ENCODE measurements around the gene CYBC1. TPM values are rescaled to one million over a fixed set of nuclear protein-coding genes. Genes with fewer than 3 reads are reported as not detected.

CYBC1 gene
- total and polyA plus RNA-seq, 2 of the 8 experiments (the other 6 are each of a cell fraction or from before 2014, with no cell fraction given) = 74.6 to 81.4 TPM

DNA sequence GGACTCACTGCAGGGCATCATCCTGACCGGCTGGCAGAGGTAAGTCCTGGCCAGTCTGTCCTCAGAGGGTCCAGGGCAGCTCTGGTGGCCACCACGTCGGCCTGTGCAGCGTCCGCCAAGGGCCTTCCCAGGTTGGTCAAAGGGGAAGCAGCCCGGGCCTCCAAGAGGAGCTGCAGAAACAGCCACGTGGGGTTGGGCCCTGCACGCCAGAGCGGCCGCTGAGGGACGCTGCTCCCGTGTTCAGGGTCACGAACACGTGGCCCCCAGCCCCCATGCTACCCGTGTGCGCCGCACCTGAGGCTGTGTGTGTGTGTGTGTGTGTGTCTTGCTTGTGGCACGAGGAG, 13.3 kb downstream of the CYBC1 start:
- no peak overlapping the region for H2BK15ac ChIP-seq (ENCODE audit: low read length)
- H3K23ac ChIP-seq (ENCODE audit: insufficient read length) = no peak overlapping the region
- H3K27me3 ChIP-seq (replicated peaks in 1 of 4; ENCODE audit: control insufficient read depth in 3 of 4, extremely low read depth in 1 of 4, insufficient read depth in 3 of 4, low read length in 3 of 4) = no peaks in the 10 kb centered on the region
- H3K18ac ChIP-seq (ENCODE audit: extremely low read depth, low read length) = no peak overlapping the region
- no peak overlapping the region for H3K4me2 ChIP-seq (ENCODE audit: insufficient read depth in 1 of 2, low read depth in 2 of 2, low read length in 2 of 2)
- no peak overlapping the region for H2BK5ac ChIP-seq (ENCODE audit: low read depth, low read length)
- H2BK12ac ChIP-seq (ENCODE audit: low read depth, low read length) = no peak overlapping the region
- no peaks in the 10 kb centered on the region for H3K79me1 ChIP-seq (ENCODE audit: low read depth, low read length)
- H3K23me2 ChIP-seq (ENCODE audit: low read depth, low read length) = no peaks in the 10 kb centered on the region
- H3K79me2 ChIP-seq (ENCODE audit: control insufficient read depth in 1 of 2, insufficient read depth in 2 of 2, low read length in 2 of 2) = no peaks in the 10 kb centered on the region
- POLR2A ChIA-PET (ENCODE audit: partially characterized antibody) = interaction anchor here (0.7 kb wide), 1 partner anchor 9 kb away, joined by 4 read pairs; no protein-coding TSS in a partner anchor
- H3K56ac ChIP-seq (replicated peaks; ENCODE audit: insufficient read length, low read depth, low read length) = no peak overlapping the region
- H3K36me3 ChIP-seq (ENCODE audit: control insufficient read depth in 2 of 4, insufficient read depth in 4 of 4, low read length in 3 of 4) = peaks cover 0 to 9% (median 2%) of the 10 kb centered on the region in 4 experiments; a peak in 3 of 8 replicates
- no peak overlapping the region for H2BK20ac ChIP-seq (ENCODE audit: low read length)
- H3K9me3 ChIP-seq (ENCODE audit: insufficient read depth in 2 of 2, low read depth in 1 of 2, low read length in 1 of 2) = no peaks in the 10 kb centered on the region
- H2AFZ ChIP-seq (ENCODE audit: low read length) = no peak overlapping the region
- no peak overlapping the region for H4K8ac ChIP-seq (ENCODE audit: extremely low read depth, insufficient read depth, low read length)
- TF ChIP-seq EGR1 (IDR thresholded peaks at IDR 0.05; ENCODE audit: borderline replicate concordance, low read depth, low read length) = no peak
- TF ChIP-seq CHD1 (IDR thresholded peaks at IDR 0.05; ENCODE audit: low read depth, low read length) = no peak
- no peak for TF ChIP-seq POLR2A (IDR thresholded peaks at IDR 0.05; ENCODE audit: control extremely low read depth in 1 of 2, low read depth in 2 of 2, low read length in 2 of 2)
- TF ChIP-seq EP300 (IDR thresholded peaks at IDR 0.05; ENCODE audit: borderline replicate concordance in 1 of 2, low read depth in 2 of 2, low read length in 2 of 2) = no peak
- no peak for TF ChIP-seq HDAC6 (IDR thresholded peaks at IDR 0.05; ENCODE audit: low read depth, low read length)
- no peak for TF ChIP-seq ASH2L (IDR thresholded peaks at IDR 0.05; ENCODE audit: low read length)
- TF ChIP-seq SIN3A (conservative IDR thresholded peaks at IDR 0.05 in 1 of 2, IDR thresholded peaks at IDR 0.05 in 1 of 2; ENCODE audit: low read depth in 1 of 2, low read length in 2 of 2) = no peak
- TF ChIP-seq, protein P1, sequence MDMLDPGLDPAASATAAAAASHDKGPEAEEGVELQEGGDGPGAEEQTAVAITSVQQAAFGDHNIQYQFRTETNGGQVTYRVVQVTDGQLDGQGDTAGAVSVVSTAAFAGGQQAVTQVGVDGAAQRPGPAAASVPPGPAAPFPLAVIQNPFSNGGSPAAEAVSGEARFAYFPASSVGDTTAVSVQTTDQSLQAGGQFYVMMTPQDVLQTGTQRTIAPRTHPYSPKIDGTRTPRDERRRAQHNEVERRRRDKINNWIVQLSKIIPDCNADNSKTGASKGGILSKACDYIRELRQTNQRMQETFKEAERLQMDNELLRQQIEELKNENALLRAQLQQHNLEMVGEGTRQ (IDR thresholded peaks at IDR 0.05; ENCODE audit: low read length) = no peak
- no peak for TF ChIP-seq TCF12 (IDR thresholded peaks at IDR 0.05; ENCODE audit: low read depth, low read length)
- H4K91ac ChIP-seq (replicated peaks; ENCODE audit: insufficient read length, low read length) = no peak overlapping the region
- H2AK5ac ChIP-seq (ENCODE audit: low read depth, low read length) = no peak overlapping the region
- H3K14ac ChIP-seq (ENCODE audit: insufficient read length) = no peak overlapping the region
- H3K4me1 ChIP-seq (replicated peaks in 1 of 4; ENCODE audit: control insufficient read depth in 3 of 4, insufficient read depth in 4 of 4, low read length in 3 of 4) = peaks cover 0 to 18% (median 8%) of the 10 kb centered on the region in 4 experiments; a peak in 6 of 7 replicates
- no peak overlapping the region for H4K5ac ChIP-seq (ENCODE audit: insufficient read length, low read depth, low read length)
- DNase-seq (ENCODE audit: low read depth in 1 of 2, low spot score in 2 of 2) (no peak), FAIRE-seq (no peak)
- CTCF ChIA-PET (ENCODE audit: partially characterized antibody) = interaction anchor here (1.2 to 3.0 kb wide), 2 partner anchors 12 to 116 kb away, joined by 3 to 17 read pairs; no protein-coding TSS in a partner anchor
- 85% methylated on average over 17 of the region's 18 CpGs; no CpG with 5 or more reads in 1 of the 2 experiments for WGBS, 2 experiments (ENCODE audit: extremely low coverage in 1 of 2, insufficient coverage in 1 of 2, insufficient read length in 1 of 2, insufficient replicate concordance in 2 of 2, low coverage in 1 of 2, low lambda C conversion rate in 2 of 2, missing lambda C conversion rate in 1 of 2)
- no peak overlapping the region for H2BK120ac ChIP-seq (replicated peaks; ENCODE audit: low read depth, low read length)
- H4K20me1 ChIP-seq (replicated peaks in 1 of 2; ENCODE audit: control insufficient read depth in 1 of 2, insufficient read depth in 2 of 2, low read length in 2 of 2) = peaks cover 0 to 10% of the 10 kb centered on the region in 2 experiments
- H3K27ac ChIP-seq (ENCODE audit: low read depth, low read length) = no peak overlapping the region
- no peak overlapping the region for H3K4me3 ChIP-seq (ENCODE audit: extremely low read depth in 1 of 4, insufficient read depth in 2 of 4, low read depth in 3 of 4, low read length in 4 of 4)
- H3K9ac ChIP-seq (replicated peaks in 1 of 4; ENCODE audit: extremely low read depth in 1 of 4, low read depth in 3 of 4, low read length in 3 of 4) = no peak overlapping the region
- H3K4ac ChIP-seq (replicated peaks; ENCODE audit: insufficient read length, low read depth, low read length) = no peak overlapping the region

Data from H1 (cell line).